HG03432 (cell line): ENCODE data around the gene FRS2.

ENCODE experiments used
- ATAC-seq: cut with Tn5 transposase; IDR thresholded peaks from one replicate; pipeline ENCODE4 v1.9.1; 2021; ENCODE audit warnings: mild to moderate bottlenecking, moderate library complexity; ENCODE audit not compliant: unreplicated experiment

Gene FRS2

DNA sequence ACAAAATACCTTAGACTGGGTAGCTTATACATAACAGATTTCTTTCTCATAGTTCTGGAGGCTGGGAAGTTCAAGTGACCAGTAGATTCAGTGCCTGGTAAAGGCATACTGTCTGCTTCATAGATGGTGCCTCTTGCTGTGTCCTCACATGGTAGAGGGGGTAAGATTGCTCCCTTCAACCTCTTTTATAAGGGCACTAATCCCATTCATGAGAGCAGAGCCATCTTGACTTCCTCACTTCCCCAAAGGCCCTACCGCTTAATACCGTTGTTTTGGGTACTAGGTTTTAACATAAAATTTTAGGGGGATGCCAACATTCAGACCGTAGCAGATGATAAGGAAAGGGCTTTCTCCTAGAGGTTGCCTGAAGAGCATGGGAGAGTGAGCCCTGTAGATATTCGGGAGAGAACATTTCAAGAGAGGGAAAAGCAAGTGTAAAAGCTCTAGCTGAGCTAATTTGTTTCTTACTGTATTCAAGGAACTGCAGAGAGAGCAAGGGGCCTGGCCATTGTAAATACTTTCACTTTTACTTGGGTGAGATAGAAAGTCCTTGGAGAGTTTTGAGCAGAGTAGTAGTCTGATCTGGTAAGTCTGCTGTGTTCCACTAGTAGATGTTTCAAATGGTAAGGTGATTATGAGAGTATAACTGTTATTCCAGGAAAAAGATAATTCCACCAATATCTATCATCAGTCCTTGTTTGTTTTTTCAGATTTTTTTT, 27.3 kb downstream of the FRS2 start:
- ATAC-seq: peak; percentile 98

DNA sequence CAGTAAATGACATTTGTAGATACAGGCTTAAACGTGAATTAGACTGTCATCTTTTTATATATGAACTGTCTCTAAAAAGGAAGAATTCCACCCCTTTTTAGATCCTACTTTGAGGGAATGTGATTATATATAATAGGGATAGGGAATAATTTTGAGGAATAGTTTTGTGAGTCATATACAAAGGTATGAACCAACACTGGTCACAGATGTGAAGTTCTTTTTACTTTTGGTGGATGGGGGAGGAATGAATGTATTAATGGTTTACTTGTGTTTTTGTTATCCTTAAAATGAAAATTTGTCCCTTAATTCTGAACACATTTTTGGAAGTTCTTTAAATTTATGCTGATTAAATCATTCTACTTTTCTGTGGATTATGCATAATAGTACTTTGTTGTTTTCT, 30.4 kb downstream of the FRS2 start:
- no peak for ATAC-seq

DNA sequence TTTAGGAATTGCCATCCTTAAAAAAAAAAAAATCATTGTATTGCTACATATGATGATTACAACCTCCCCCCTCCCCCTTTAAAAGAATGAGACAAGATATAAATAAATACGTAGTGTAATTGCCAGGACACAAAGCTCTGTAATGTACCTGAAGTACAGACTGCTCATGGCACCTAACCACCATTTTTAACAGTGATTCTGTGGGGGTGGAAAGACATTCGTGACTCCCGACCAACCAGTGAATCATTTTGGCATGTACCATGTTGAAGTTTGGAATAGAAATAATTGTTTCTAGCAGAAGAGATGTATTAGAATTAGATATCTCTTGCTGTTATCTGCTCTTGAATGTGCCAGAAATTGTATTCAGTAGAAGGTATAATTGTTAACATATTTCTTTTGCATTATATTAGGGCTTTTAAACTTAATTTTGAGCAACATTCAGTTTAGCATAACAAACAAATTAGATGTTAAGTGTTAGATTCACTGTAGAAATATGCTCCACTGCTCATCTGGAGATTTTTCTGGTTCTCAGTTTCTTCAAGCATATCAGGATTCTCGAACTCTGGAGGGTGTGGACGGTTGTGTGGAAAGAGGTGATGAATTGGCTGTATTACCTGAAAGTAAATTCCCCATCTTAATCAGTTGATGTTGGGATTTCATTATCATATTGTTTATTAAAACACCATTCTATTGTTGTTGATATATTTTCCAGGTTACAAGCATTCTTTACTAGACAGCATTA, 31.1 kb downstream of the FRS2 start:
- no peak for ATAC-seq

DNA sequence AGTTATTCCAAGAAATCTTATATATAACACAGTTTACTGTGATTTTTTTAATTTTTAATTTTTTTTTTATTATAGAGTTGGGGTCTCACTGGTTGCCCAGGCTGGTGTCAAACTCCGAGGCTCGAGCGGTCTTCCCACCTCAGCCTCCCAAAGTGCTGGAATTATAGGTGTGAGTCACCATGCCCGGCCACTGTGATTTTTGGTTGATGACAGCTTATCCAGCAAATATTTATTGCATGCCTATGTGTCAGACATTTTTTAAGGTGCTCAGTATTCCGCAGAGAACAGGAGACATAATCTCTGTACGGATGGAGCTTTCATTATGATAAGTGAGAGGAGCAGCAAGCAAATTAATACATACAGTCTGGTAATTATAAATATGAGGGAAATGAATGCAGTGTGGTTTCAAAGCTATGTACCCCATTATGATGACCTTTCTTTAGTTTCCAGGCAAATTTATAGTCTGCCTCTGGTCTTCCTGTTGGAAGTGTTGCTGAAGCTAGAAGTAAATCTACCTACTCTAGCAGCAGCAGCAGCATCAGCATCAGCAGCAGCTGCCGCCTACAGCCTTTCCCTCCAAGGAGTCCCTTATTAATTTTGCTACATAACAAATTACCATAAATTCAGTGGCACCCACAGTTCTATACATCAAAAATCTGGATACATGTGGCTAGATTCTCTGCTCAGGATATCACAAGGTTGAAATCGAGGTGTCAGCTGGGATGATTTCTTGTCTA, 32.3 kb downstream of the FRS2 start:
- ATAC-seq: no peak

DNA sequence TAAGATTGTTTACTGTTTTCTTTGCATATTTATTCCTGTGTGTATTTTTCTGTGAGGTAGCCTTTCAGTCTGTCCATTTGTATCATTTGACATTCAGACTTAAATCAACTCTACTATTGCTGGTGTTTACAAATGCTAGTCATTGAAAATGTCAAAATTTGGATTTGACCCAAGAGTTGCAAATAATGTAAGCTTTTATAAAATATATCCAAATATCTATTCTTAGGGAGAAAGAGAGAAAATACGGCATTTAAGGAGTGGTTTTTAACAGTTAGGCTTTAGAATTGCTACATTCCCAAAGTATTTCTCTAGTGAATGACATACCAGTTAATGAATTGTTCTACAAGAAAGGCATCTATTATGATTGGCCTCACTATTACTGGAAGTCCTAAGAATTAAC, 37.9 kb downstream of the FRS2 start:
- no peak for ATAC-seq

DNA sequence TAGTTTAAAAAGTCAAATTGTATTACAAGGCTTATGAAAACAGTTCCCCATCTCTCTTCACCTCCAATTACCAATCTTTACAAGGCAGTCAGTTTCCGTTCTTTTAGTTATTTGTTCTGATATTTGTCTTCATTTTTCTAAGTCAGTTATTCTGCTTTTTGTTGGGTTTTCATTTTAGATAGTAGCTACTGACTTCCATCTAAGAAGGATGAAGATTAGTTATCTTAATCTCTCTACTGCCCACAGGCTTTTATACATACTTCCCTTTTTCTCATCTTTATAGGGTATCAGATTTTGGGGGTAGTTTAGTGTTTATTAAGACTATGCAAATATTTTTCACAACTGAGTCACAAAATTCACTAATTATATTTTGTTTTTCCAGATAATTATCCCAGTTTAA, 38.4 kb downstream of the FRS2 start:
- ATAC-seq: no peak

DNA sequence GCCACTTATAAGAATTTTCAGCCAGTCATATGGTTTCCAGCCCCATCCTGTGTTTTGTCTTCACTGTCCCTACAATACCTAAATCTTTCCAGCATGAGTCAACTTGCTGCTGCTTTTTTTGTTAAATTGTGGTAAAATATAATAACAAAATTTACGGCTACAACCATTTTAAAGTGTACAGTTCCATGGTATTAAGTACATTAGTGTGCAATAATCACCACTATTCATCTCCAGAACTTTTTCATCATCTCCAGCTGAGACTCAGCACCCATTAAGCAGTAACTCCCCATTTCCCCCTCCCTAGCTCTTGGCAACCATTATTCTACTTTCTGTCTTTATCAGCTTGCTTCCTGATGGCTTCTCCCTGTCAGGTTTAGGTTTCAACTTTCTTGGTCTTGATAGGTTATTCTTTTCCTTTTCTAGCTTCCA, 39.1 kb downstream of the FRS2 start:
- no peak for ATAC-seq

DNA sequence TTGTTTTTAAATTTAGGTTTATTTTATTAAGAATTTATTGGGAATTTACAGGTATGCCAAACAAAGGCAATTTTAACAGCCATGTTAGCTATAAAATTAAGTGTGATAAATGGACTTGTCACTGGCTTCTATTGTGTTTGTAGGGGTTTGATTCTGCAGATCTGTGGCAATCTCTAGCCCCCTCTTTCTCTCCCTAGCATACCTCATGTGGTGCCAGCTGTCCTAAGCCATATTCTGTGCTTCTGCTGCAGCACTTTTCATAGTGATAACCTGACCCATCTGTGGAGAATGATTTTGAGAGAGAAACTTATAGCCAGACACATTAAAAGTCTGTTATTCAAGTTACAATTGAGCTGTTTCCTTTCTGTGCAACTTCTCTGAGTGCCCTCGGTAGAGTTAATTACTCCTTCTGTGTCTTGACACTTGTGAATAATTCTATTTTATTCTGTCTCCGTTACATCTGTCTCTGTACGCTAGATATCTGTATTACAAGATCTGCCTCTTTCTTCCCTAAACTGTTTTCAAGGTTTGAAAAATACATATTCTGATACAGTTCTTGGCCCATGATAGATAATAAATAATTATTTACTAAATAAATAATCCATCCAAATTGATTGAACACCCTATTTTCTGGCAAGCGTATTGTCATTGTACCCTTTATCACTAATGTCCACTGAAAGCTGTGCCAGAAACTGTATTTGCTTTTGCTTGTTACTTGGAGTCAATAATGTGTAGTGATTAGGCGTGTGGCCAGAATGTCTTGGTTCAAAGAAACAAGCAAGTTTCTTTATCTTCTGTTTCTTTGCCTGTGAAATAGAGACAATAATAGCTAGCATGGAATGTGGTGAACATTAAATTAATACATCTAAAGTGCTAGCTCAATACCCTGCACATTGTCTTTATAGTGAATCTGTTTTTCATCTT, 40.0 kb downstream of the FRS2 start:
- no peak for ATAC-seq

DNA sequence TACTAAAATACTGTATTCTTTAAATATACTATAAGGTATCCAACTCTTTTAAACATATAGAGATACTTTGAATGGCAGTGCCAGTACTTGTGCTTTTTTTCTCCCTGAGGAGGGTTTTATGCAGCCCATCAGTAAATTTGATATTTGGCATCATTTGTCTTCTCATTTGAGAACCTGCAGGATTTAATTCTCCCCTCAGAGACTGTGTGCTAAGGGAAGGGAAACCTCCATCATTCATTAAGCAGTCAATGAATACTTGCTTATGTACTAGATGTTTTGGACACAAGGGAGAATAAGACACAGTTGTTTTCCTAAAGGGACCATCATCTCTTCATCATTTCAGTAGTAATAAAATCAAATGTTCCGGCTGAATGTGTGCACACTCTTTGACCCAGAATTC, 40.8 kb downstream of the FRS2 start:
- ATAC-seq: no peak

DNA sequence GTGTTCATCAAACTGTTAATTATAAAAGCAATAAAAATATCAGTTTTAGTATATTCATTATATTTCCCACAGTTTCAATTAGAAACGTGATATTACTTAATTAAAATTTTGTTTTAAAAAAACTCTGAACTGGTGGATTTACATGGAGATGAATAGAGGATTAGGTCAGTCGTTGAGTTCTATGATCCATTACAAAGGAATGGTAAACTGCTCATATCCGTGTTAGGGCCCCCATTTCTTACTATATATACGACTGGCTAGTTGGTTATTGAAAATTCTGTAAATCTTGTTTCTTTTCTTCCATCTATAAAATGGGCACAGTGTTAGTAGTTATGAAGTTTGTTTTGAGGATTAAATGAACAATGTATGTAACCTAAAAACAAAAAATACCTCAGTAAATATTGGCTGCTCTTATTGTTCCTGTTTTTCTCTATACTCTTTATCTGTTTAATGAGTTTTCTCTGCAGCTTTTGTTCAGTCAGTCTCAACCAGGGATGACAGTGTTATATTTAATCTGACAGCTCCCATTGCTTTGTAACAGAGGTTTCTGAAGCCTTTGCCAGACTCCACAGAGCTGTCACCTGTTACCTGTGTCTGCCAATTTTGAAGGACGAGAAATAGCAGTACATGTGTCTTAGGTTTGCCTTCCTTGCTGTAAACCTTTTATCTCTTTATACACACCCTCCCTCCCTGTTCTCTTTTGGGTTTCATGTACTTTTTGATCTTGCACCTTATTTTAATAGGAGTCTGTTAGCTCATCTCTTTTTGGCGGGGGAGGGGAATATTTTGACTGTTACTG, 41.5 kb downstream of the FRS2 start:
- no peak for ATAC-seq

DNA sequence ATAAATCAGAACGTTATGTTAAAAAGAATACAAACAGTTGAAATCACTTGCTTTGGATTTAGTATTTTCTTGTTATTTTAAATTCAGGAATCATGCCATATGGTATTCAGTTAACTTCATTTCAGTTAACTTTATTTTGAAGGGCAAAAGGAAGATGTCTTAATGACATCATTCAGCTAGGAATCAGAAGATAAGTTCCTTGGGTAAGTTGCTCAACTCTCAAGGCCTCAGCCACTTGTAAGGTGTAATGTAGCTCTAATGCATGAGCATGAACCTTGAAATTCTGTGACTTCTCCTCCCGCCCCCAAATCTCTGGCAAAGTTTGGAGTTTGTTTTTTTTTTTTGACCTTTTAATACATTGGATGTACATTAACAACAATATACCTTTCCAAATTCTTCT, 42.6 kb downstream of the FRS2 start:
- ATAC-seq: no peak

DNA sequence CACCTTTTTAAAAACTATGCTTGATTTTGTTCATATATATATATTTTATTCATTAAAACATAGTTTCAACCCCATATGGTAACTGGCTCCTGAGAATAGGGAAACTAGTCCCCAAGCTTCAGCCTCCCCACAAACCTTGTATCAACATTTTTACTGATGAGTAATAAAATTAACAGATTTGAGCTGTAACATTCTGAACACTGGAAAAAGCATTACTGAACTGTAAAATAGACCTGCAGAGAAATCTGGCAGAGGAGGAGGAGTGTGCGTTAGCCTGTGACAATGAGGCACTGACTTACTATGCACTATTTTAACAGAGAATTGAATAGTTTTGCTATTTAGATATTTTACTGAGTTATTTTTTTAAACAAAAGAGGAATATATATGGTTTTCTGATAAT, 43.1 kb downstream of the FRS2 start:
- no peak for ATAC-seq

DNA sequence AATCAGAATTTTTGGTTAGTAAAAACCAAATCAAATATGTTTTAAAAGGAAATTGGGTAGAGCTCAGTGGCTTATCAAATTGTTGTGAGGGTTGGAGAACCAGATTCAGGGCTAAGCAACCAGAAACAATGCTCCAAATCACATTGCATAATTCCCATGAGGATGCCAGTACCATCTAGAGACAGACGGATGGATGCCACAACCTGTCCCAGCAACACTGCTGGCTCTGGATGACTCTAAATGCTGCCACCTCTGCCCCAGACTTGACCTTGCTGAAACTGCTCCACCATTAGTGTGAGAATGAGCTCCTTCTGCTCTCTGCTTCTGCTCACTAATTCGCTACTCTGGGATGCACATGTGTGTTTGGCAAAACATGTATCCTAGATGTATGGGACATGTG, 43.9 kb downstream of the FRS2 start:
- ATAC-seq: no peak

DNA sequence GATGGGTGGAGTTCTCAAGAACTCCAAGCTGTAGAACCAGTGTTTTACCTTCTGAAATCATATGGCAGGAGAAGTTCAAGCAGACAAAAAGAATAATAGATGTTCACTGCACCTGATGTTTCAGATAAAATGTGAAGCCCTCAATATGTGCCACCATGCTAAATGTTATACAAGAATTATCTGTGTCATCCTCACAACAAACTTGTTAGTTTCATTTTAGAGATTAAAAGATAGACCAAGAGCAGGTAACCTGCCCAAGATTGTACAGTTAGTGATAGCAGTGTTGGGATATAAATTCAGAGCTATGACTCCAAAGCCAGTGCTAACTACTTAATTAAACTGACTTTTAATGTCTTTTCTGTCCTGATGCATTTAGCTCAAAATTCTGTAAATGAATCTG, 44.7 kb downstream of the FRS2 start:
- ATAC-seq: no peak

DNA sequence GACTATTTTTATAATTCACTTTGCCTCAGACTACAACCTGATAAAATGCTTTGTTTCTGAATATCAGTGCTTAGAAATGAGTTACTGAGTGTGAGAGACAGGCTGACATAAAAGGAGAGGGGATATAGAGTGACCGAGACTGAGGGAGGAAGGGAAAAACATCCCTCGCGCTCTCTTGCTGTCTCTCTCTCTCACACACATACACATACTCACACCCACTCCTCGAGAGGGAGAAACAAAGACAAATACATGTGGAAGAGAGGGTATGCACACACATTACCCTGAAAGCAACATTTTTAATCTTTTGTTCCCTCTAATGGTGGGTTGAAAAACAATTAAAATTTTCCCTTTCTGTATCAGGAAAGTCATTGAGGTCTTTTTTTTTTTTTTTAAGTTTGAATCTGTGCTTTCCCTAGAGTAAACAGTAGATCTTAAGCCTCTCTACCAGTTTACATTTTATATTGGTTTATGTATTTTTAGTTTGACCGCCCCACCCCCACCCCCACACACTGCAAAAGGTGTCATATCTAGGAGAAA, 45.3 kb downstream of the FRS2 start:
- ATAC-seq: no peak

DNA sequence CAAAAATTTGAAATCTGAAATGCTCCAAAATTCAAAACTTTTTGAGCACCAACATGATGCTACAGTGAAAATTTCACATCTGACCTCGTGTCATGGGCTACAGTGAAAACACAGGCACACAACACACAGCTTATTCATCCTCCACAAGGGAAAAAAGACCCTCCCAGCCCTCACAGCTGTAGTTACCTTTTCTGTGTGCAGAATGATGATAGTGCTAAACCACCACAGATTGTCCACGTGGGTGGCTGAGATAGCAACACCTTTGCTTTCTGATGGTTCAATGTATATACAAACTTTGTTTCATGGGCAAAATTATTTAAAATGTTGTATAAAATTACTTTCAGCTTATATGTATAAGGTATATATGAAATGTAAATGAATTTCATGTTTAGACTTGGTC, 46.8 kb downstream of the FRS2 start:
- ATAC-seq: no peak

DNA sequence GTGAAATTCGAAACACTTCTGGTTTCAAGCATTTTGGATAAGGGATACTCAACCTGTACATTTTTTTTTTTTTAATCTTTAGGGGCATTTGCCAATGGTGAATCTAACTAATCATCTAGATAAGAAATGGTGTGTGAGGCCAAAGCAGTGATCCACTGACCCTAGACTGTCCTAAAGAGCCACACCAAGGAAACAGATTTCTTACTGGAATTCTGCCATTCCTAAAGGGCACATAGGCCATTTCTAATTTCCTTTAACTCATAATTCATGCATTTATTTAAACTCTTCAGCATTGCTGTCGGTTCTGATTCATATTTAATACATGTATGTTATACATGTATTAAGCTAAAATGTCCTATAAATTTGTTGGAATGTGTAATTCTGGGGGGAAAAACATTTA, 47.2 kb downstream of the FRS2 start:
- no peak for ATAC-seq

DNA sequence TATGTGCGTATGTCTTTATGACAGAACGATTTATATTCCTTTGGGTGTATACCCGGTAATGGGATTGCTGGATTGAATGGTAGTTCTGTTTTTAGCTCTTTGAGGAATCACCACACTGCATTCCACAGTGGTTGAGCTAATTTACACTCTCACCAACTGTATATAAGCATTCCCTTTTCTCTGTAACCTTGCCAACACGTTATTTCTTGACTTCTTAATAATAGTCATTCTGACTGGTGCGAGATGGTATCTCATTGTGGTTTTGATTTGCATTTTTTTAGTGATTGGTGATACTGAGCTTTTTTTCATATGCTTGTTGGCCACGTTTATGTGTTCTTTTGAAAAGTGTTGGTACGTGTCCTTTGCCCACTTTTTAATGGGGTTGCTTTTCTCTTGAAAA, 49.7 kb downstream of the FRS2 start:
- ATAC-seq: no peak

DNA sequence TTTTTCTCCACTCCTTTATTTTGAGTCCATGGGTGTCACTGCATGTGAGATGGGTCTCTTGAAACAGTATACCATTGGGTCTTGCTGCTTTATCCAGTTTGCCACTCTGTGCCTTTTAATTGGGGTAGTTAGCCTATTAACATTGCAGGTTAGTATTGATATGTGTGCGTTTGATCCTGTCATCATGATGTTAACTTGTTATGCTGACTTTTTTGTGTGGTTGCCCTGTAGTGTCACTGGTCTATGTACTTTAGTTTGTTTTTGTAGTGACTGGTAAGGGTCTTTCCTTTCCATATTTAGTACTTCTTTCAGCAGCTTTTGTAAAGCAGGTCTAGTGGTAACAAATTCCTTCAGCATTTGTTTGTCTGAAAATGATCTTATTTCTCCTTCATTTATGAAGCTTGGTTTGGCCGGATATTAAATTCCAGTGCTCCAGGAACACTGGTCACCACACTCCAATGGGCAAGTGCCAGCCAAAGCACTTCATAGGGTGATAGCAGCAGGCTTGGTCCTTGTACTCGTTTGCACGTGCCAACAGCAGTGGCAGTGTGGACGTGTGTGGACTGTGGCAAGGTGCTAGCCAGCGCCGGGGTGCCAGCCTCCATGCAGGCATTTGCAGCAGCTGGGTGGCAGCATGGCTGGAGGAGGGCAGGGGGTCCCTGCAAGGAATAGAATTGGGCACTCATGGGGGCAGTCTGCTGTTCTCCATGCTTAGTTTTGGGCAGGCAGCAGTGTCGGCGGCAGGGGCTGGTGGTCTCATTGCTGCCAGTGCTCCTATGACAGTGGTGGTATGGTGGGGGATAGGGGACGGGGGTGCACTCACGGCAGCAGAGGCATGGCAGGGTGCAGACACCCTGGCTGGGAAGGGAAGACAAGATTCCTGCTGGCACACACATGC, 53.5 kb downstream of the FRS2 start:
- no peak for ATAC-seq
